Mesenchymal stem cell (in vitro differentiated cells and primary cell): ENCODE data around the gene ASB10.

Experiments
- DNase-seq: peaks from one replicate; pipeline ENCODE4 v3.0.0-alpha.2; 2013
- H2AFZ ChIP-seq: one replicate; pipeline ENCODE4 v1.6.1; 2013; ENCODE audit warnings: low read depth, mild to moderate bottlenecking, control low read depth, inconsistent platforms, low read length, moderate library complexity
- H2AK5ac ChIP-seq: 2 replicates; pipeline ENCODE4 v1.6.1; 2013; ENCODE audit warnings: low read length, moderate library complexity, mild to moderate bottlenecking, inconsistent platforms; ENCODE audit not compliant: severe bottlenecking
- H2BK120ac ChIP-seq: one replicate; pipeline ENCODE4 v1.6.1; 2013; ENCODE audit warnings: low read depth, mild to moderate bottlenecking, inconsistent platforms, low read length, moderate library complexity
- H2BK12ac ChIP-seq, 2 experiments: one replicate each; pipeline ENCODE4 v1.6.1; 2013; ENCODE audit warnings: inconsistent platforms in 2 of 2, low read length in 2 of 2, mild to moderate bottlenecking in 2 of 2, moderate library complexity in 2 of 2, control low read depth in 1 of 2
- H2BK15ac ChIP-seq: one replicate; pipeline ENCODE4 v1.6.1; 2013; ENCODE audit warnings: mild to moderate bottlenecking, low read depth, inconsistent platforms; ENCODE audit not compliant: poor library complexity, severe bottlenecking
- H2BK5ac ChIP-seq: 2 replicates; pipeline ENCODE4 v1.6.1; 2013; ENCODE audit warnings: low read depth, mild to moderate bottlenecking, low read length, control low read depth, inconsistent platforms; ENCODE audit not compliant: poor library complexity, severe bottlenecking
- H3K14ac ChIP-seq, 2 experiments: one replicate each; pipeline ENCODE4 v1.6.1; 2013; ENCODE audit warnings: inconsistent platforms in 2 of 2, low read length in 2 of 2, control low read depth in 1 of 2, mild to moderate bottlenecking in 1 of 2, moderate library complexity in 1 of 2
- H3K18ac ChIP-seq, 2 experiments: one replicate each; pipeline ENCODE4 v1.6.1; 2013; ENCODE audit warnings: inconsistent platforms in 2 of 2, low read length in 2 of 2, control low read depth in 1 of 2, low read depth in 1 of 2, mild to moderate bottlenecking in 1 of 2
- H3K23ac ChIP-seq, 2 experiments: one replicate each; pipeline ENCODE4 v1.6.1; 2013; ENCODE audit warnings: inconsistent platforms in 2 of 2, low read length in 2 of 2, mild to moderate bottlenecking in 2 of 2, moderate library complexity in 2 of 2, control low read depth in 1 of 2
- H3K27ac ChIP-seq: 2 replicates; pipeline ENCODE4 v1.5.1; 2013; ENCODE audit warnings: mild to moderate bottlenecking, moderate library complexity, low read length, control low read depth, inconsistent platforms; ENCODE audit not compliant: poor library complexity, severe bottlenecking
- H3K27me3 ChIP-seq, 2 experiments: 2 replicates each; pipeline versions ENCODE4 v1.6.1 to v1.7.0; 2013; ENCODE audit warnings: low read length in 2 of 2, mild to moderate bottlenecking in 2 of 2, moderate library complexity in 2 of 2, control low read depth in 1 of 2, inconsistent platforms in 1 of 2; ENCODE audit not compliant: control insufficient read depth in 1 of 2, insufficient read depth in 1 of 2
- H3K36me3 ChIP-seq, 2 experiments: 2 replicates each; pipeline versions ENCODE4 v1.6.1 to v1.7.0; 2013; ENCODE audit warnings: low read length in 2 of 2, control low read depth in 1 of 2, inconsistent platforms in 1 of 2, low read depth in 1 of 2, mild to moderate bottlenecking in 1 of 2; ENCODE audit not compliant: insufficient read depth in 2 of 2, control insufficient read depth in 1 of 2
- H3K4ac ChIP-seq, 2 experiments: one replicate each; pipeline ENCODE4 v1.6.1; 2013; ENCODE audit warnings: inconsistent platforms in 2 of 2, low read length in 2 of 2, mild to moderate bottlenecking in 2 of 2, moderate library complexity in 2 of 2, control low read depth in 1 of 2, low read depth in 1 of 2
- H3K4me1 ChIP-seq: 2 replicates; pipeline ENCODE4 v1.6.1; 2013; ENCODE audit warnings: low read depth, low read length, control low read depth; ENCODE audit not compliant: control insufficient read depth, insufficient read depth
- H3K4me2 ChIP-seq: 2 replicates; pipeline ENCODE4 v1.6.1; 2013; ENCODE audit warnings: low read length, mild to moderate bottlenecking, inconsistent platforms; ENCODE audit not compliant: poor library complexity, severe bottlenecking
- H3K4me3 ChIP-seq, 2 experiments: 2 replicates each; pipeline versions ENCODE4 v1.5.1 to v1.7.0; 2013; ENCODE audit warnings: low read length in 2 of 2, mild to moderate bottlenecking in 2 of 2, control low read depth in 1 of 2, low read depth in 1 of 2; ENCODE audit not compliant: insufficient read depth in 1 of 2
- H3K79me1 ChIP-seq: replicated peaks from 2 replicates; pipeline ENCODE4 v1.6.1; 2013; ENCODE audit warnings: mild to moderate bottlenecking, control low read depth, low read length, inconsistent platforms; ENCODE audit not compliant: poor library complexity, severe bottlenecking
- H3K9ac ChIP-seq: 2 replicates; pipeline ENCODE4 v1.7.0; 2013; ENCODE audit warnings: mild to moderate bottlenecking, low read length, moderate library complexity
- H3K9me3 ChIP-seq: 2 replicates; pipeline ENCODE4 v1.7.0; 2013; ENCODE audit warnings: mild to moderate bottlenecking, low read length; ENCODE audit not compliant: control insufficient read depth
- H4K8ac ChIP-seq: one replicate; pipeline ENCODE4 v1.6.1; 2013; ENCODE audit warnings: inconsistent platforms, mild to moderate bottlenecking, low read length, moderate library complexity
- H4K91ac ChIP-seq: one replicate; pipeline ENCODE4 v1.6.1; 2013; ENCODE audit warnings: mild to moderate bottlenecking, low read length, inconsistent platforms
- WGBS: methylation state at CpG from one replicate; pipeline ENCODE4 v1.1.7; 2013; ENCODE audit warnings: mixed read lengths; 5-methylcytosine and 5-hydroxymethylcytosine counted together

ASB10 gene

DNA sequence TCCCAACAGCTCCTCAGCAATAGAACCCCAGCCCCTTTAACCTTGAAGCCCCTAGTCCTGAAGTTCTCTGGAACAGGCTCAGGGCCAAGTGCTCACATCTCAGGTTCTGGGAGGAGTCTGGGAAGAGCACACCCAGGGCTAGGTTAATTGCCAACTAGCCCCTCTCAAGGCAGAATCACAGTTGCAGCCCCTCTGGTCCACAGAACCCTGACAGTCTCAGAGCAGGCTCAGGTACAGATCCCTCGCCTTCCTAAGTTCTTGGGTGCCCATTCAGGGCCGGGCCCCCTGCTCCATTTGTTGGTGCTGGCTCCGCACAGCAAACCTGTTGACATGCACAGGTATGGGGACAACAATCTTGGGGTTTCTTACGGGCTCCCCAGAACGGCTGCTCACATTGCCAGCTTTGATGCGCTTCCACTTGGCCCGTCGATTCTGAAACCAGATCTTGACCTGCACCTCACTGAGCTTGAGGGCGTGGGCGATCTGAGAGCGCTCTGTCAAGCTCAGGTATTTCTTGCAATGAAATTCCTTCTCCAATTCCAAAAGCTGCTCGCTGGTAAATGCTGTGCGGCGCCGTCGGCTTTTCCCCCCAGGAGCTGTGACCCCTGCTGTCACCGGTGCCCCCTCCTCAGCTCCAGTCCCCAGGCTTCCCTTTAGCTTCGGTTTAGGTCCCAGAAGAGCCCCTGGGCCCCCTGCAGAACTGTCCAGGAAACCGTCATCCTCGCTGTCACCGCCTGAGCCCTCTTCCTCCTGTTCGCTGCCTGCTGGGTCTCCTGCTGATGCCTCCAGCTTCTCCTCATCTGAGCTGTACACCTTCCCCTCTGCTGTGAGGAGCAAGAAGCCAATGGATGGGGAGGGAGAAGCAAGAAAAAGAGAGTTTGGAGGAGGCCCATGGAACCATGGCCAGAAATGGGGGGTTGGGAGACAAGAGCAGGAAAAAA is 38.5 kb downstream of the ASB10 start:
- Histone ChIP-seq H3K9me3 (no peaks in the 10 kb centered on the region), H3K4me1 (no peaks in the 10 kb centered on the region), H3K23ac (no peak overlapping the region), H3K4ac (no peak overlapping the region), H4K91ac (no peak overlapping the region), H2BK15ac (no peak overlapping the region), H3K27ac (no peak overlapping the region), H4K8ac (peak overlapping the region; percentile 31), H3K9ac (no peak overlapping the region), H3K27me3 (peaks cover 47 to 54% of the 10 kb centered on the region in 2 experiments), H3K36me3 (peaks cover 15 to 20% of the 10 kb centered on the region in 2 experiments), H2BK12ac (no peak overlapping the region), H3K4me3 (no peak overlapping the region), H3K18ac (no peak overlapping the region), H2BK5ac (no peak overlapping the region), H3K79me1 (no peaks in the 10 kb centered on the region), H3K14ac (no peak overlapping the region), H2BK120ac (no peak overlapping the region), H3K4me2 (no peak overlapping the region), H2AFZ (no peak overlapping the region), H2AK5ac (no peak overlapping the region)
- no peak for DNase-seq
- WGBS: 87% methylated on average over 22 of the region's 22 CpGs

DNA sequence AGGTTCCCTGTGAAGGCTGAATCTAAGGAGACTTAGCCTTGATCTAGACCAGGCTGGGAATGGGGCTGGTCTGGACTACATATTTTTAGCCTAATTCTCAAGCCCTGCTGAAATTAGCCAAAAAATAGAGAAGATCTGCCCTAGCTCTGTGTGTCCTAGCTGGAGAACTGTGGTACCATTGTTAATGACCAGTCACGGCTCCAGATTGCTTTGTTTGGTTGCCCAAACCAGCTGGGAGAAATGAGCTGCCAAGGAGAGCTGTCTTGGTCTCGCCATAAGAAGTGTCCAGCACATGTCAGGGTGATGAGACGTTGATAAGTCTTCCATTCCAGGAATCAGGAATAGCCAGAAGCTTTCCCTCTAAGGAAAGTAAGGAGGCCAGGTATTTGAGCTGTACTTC is 40.3 kb downstream of the ASB10 start:
- H3K4me1 ChIP-seq: no peaks in the 10 kb centered on the region
- 97% methylated on average over 3 of the region's 3 CpGs for WGBS
- H2BK15ac ChIP-seq: no peak overlapping the region
- H3K18ac ChIP-seq: no peak overlapping the region
- H2BK5ac ChIP-seq: no peak overlapping the region
- H3K36me3 ChIP-seq: peaks cover 33 to 38% of the 10 kb centered on the region in 2 experiments
- no peak overlapping the region for H4K91ac ChIP-seq
- H3K4ac ChIP-seq: no peak overlapping the region
- H3K9me3 ChIP-seq: no peaks in the 10 kb centered on the region
- DNase-seq: no peak
- H3K14ac ChIP-seq: no peak overlapping the region
- H2BK120ac ChIP-seq: no peak overlapping the region
- H2AFZ ChIP-seq: no peak overlapping the region
- H3K27ac ChIP-seq: no peak overlapping the region
- H3K79me1 ChIP-seq: no peaks in the 10 kb centered on the region
- H3K27me3 ChIP-seq: peaks cover 36 to 38% of the 10 kb centered on the region in 2 experiments
- H3K23ac ChIP-seq: no peak overlapping the region
- no peak overlapping the region for H2AK5ac ChIP-seq
- no peak overlapping the region for H3K4me3 ChIP-seq
- no peak overlapping the region for H3K9ac ChIP-seq
- H3K4me2 ChIP-seq: no peak overlapping the region
- H4K8ac ChIP-seq: no peak overlapping the region
- H2BK12ac ChIP-seq: no peak overlapping the region

DNA sequence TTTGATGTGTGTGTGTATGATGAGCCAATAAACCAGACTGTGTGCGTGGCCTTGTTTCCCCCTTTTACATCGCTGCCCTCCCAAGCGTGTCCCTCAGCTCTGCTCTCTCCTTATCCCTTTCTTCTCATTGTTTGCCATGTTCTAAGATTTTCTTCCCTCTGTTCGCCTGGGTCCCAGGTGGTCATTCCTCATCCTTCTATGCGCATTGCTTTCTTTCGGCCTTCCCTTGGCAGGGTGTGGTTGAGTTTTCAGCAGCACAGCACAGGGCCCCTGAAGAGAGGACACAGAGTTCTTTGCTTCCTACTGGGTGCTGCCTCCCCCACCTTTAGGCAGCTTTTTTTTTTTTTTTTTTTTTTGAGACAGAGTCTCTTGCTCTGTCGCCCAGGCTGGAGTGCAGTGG is 42.7 kb downstream of the ASB10 start:
- Histone ChIP-seq H2BK12ac (no peak overlapping the region), H3K23ac (no peak overlapping the region), H2BK5ac (no peak overlapping the region), H4K91ac (no peak overlapping the region), H3K4ac (no peak overlapping the region), H3K27ac (no peak overlapping the region), H2AK5ac (no peak overlapping the region), H2BK15ac (no peak overlapping the region), H3K9me3 (no peaks in the 10 kb centered on the region), H3K4me1 (peaks cover 3% of the 10 kb centered on the region), H3K79me1 (peaks cover 3% of the 10 kb centered on the region), H3K18ac (no peak overlapping the region), H2AFZ (no peak overlapping the region), H3K36me3 (peaks cover 51 to 62% of the 10 kb centered on the region in 2 experiments), H3K9ac (no peak overlapping the region), H3K27me3 (peaks cover 14 to 15% of the 10 kb centered on the region in 2 experiments), H2BK120ac (no peak overlapping the region), H3K4me2 (no peak overlapping the region), H4K8ac (no peak overlapping the region), H3K4me3 (no peak overlapping the region), H3K14ac (no peak overlapping the region)
- 98% methylated on average over 7 of the region's 7 CpGs for WGBS
- DNase-seq: no peak

DNA sequence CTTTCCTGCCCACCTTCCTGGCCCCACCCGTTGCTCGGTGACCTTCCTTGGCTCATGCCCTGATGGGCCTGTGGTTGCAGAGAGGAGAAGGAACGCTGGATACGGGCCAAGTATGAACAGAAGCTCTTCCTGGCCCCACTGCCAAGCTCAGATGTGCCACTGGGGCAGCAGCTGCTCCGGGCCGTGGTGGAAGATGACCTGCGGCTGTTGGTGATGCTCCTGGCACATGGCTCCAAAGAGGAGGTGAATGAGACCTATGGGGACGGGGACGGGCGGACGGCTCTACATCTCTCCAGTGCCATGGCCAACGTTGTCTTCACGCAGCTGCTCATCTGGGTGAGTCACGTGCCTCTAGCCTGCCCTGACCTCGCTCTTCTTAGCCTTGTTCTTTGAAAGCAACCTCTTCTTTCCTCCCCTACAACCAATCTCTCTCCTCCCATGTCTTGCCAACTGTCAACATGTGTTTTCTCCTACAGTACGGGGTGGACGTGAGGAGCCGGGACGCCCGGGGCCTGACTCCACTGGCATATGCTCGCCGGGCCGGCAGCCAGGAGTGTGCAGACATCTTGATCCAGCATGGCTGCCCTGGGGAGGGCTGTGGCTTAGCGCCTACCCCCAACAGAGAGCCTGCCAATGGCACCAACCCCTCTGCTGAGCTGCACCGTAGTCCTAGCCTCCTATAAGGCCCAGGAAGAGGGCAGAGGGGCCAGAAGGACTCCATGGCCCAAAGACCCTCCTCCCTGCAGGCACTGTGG is 43.6 kb downstream of the ASB10 start:
- Histone ChIP-seq H2BK12ac (no peak overlapping the region), H3K4me3 (no peak overlapping the region), H3K4me1 (peaks cover 9% of the 10 kb centered on the region), H2BK5ac (no peak overlapping the region), H3K9ac (no peak overlapping the region), H2AFZ (no peak overlapping the region), H3K27ac (no peak overlapping the region), H3K27me3 (peaks cover 4 to 7% of the 10 kb centered on the region in 2 experiments), H3K18ac (no peak overlapping the region), H3K23ac (no peak overlapping the region), H4K8ac (no peak overlapping the region), H2BK15ac (no peak overlapping the region), H3K36me3 (peaks cover 59 to 70% of the 10 kb centered on the region in 2 experiments), H3K4ac (no peak overlapping the region), H3K14ac (no peak overlapping the region), H4K91ac (no peak overlapping the region), H2BK120ac (no peak overlapping the region), H3K79me1 (peaks cover 4% of the 10 kb centered on the region), H2AK5ac (no peak overlapping the region), H3K9me3 (no peaks in the 10 kb centered on the region), H3K4me2 (no peak overlapping the region)
- DNase-seq: no peak
- 96% methylated on average over 25 of the region's 25 CpGs for WGBS
